ACC112 (cell line): Measurements from ENCODE around the gene DIAPH2.

Experiments
- H2AFZ ChIP-seq: fragments of 200-600 bp; sonication (generic); one replicate; pipeline ENCODE4 v1.6.0; 2017; ENCODE audit warnings: antibody characterized with exemption, low read length; ENCODE audit not compliant: unreplicated experiment
- H3K27ac ChIP-seq: fragments of 200-600 bp; sonication (generic); 2 replicates; pipeline ENCODE4 v1.5.1; 2014; ENCODE audit warnings: low read depth, mild to moderate bottlenecking, antibody characterized with exemption, low read length, moderate library complexity
- H3K27me3 ChIP-seq: fragments of 200-600 bp; sonication (generic); 2 replicates; pipeline ENCODE4 v1.6.1; 2014; ENCODE audit warnings: mild to moderate bottlenecking, antibody characterized with exemption, low read length, moderate library complexity, mixed read lengths; ENCODE audit not compliant: insufficient read depth
- H3K36me3 ChIP-seq: fragments of 200-600 bp; sonication (generic); 2 replicates; pipeline ENCODE4 v1.6.1; 2016; ENCODE audit warnings: mild to moderate bottlenecking, antibody characterized with exemption, low read length, moderate library complexity, mixed read lengths; ENCODE audit not compliant: insufficient read depth
- H3K4me1 ChIP-seq: fragments of 200-600 bp; sonication (generic); one replicate; pipeline ENCODE4 v1.6.1; 2016; ENCODE audit warnings: low read length, mixed read lengths; ENCODE audit not compliant: insufficient read depth, unreplicated experiment, control insufficient read depth
- H3K4me3 ChIP-seq: fragments of 200-600 bp; sonication (generic); 2 replicates; pipeline ENCODE4 v1.5.1; 2014; ENCODE audit warnings: mild to moderate bottlenecking, low read depth, low read length
- H3K79me2 ChIP-seq: fragments of 200-600 bp; sonication (generic); one replicate; pipeline ENCODE4 v1.6.0; 2016; ENCODE audit warnings: low read length; ENCODE audit not compliant: control insufficient read depth, unreplicated experiment, insufficient read depth

DIAPH2 gene

DNA sequence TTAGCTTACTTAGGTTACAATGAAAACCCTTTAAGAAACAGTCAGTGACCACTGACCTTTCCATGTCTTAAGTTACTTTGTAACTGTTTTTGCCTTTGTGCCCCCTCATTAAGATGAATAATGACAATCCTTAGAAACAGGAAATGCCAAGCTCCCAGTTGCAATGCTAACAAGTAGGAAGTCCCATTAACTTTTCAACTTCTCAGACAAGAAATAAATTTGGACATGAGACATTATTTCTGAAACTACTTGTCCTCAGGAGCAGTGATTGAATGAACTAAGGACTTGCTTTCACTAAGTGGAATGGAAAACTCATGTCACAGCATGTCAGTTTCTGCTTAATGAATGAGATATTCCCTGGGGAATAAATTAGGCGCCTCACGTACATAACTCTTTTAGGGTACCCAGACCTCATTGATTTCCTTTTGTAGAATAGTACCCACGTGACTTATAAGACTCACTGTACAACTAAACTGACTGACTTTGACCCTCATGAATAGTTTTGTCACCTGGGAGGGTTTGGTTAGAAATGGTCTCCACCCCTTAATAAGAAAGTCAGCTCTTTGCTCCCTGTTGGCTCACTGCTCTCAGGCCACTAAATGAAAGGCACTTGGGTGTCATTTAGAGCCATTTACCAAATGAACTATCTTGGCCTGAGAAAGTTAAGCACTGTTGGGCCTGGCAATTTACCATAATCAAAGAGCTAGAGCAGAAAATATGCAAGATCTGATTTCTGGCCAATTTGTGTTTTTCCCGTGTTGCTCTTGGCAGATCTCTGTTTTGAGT, 582.9 kb downstream of the DIAPH2 start:
- H3K27ac ChIP-seq: no peak overlapping the region
- H3K36me3 ChIP-seq: no peaks in the 10 kb centered on the region
- no peak overlapping the region for H2AFZ ChIP-seq
- no peaks in the 10 kb centered on the region for H3K27me3 ChIP-seq
- no peaks in the 10 kb centered on the region for H3K79me2 ChIP-seq
- no peak overlapping the region for H3K4me3 ChIP-seq
- peaks cover 11% of the 10 kb centered on the region for H3K4me1 ChIP-seq

DNA sequence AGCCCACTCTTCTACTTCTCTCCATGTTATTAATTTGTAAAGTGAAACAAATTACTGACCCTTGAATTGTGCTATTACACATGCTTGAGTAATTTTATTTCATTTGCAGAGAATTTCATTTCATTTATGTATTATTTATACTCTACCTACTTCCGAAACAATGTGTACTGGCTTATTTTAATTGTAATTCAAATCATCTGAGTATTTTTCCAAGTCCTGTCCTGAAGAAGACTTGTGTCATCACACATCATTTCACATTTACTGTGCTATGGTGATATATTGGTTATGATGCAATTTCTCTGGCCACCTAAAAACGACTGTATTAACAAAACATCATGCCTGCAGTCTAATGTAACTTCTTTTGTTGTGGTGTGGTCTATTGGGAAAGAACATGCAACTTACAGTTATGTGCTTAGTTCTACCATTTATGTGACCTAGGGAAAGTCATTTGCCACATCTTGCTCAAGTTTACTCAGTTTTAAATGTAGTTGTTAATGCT, 583.6 kb downstream of the DIAPH2 start:
- no peaks in the 10 kb centered on the region for H3K36me3 ChIP-seq
- H3K27me3 ChIP-seq: no peaks in the 10 kb centered on the region
- H2AFZ ChIP-seq: no peak overlapping the region
- H3K4me1 ChIP-seq: peaks cover 11% of the 10 kb centered on the region
- no peak overlapping the region for H3K4me3 ChIP-seq
- no peak overlapping the region for H3K27ac ChIP-seq
- no peaks in the 10 kb centered on the region for H3K79me2 ChIP-seq

DNA sequence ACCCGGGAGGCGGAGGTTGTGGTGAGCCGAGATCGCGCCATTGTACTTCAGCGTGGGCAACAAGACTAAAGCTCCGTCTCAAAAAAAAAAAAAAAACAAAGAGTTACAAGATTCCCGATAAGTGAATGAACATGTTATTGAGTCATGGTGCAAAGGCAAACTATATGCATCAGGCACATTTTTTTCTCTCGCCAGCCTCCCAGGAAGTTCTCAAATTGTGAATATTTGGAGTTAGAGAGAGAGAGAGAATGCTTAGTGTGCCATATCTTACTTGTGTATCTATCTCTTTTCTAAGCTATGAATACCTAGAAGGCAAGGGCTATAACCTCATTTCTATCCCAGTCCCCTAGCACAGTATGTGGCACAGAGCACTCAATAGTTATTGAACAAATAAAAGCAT, 599.9 kb downstream of the DIAPH2 start:
- Histone ChIP-seq H3K4me3 (no peak overlapping the region), H2AFZ (no peak overlapping the region), H3K4me1 (no peaks in the 10 kb centered on the region), H3K36me3 (no peaks in the 10 kb centered on the region), H3K27me3 (no peaks in the 10 kb centered on the region), H3K79me2 (no peaks in the 10 kb centered on the region), H3K27ac (no peak overlapping the region)

DNA sequence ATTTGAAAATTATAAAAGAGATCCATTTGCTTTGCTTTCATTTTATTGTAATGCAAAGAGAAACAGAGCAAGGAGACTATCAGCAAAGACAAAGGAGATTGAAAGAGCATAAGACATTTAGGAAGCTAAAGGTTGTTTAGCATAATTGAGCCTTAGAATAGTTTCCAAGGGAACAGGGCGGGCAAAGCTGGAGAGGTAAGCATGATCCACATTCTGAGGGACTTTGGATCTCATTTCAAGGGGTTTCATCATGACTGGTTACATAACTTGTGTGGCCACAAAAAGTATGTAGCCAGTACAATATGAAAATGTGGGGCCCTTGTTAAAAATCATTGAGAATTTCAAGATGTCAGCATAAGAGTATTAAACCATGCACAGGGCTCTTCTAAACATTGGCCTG, 605.6 kb downstream of the DIAPH2 start:
- H2AFZ ChIP-seq: no peak overlapping the region
- no peak overlapping the region for H3K4me3 ChIP-seq
- no peak overlapping the region for H3K27ac ChIP-seq
- H3K4me1 ChIP-seq: no peaks in the 10 kb centered on the region
- H3K79me2 ChIP-seq: no peaks in the 10 kb centered on the region
- H3K27me3 ChIP-seq: no peaks in the 10 kb centered on the region
- no peaks in the 10 kb centered on the region for H3K36me3 ChIP-seq

DNA sequence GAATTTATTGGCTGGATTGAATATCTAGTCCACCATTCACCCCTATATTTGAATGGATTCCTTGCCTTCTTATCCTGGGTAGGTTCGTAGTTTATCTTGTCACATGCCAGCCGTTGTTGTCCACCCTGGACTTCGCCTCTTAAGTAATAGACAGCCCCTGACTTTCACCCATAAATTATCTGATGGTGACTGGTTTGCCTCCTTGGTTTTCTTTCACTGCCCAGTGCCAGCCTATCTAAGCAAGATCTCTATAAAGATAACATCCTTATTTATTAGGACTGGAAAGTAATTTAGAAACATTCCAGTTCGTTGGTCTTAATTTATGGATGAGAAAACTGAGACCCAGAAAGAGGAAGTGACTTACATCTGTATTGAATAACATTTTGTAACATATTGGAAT, 609.4 kb downstream of the DIAPH2 start:
- Histone ChIP-seq H3K4me1 (no peaks in the 10 kb centered on the region), H3K79me2 (no peaks in the 10 kb centered on the region), H3K36me3 (no peaks in the 10 kb centered on the region), H3K4me3 (no peak overlapping the region), H3K27me3 (no peaks in the 10 kb centered on the region), H2AFZ (no peak overlapping the region), H3K27ac (no peak overlapping the region)

DNA sequence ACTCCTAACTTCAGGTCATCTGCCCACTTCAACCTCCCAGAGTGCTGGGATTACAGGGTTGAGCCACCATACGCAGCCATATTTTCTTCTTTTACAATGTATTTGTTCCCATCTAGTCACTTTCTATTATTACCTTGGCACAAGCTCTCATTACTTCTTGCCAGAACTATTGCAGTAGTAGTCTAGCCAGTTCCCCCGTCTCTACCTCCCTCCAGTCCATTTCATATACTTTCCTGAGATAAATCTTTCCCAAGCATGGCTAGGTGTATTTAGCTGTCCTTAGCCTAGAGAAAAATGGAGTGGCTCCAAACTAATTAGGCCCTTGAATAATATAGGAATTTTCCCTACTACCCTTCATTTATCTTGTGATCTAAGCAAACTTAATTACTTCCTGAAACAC, 611.3 kb downstream of the DIAPH2 start:
- Histone ChIP-seq H3K27ac (no peak overlapping the region), H3K27me3 (no peaks in the 10 kb centered on the region), H3K4me1 (no peaks in the 10 kb centered on the region), H3K79me2 (no peaks in the 10 kb centered on the region), H2AFZ (no peak overlapping the region), H3K4me3 (no peak overlapping the region), H3K36me3 (no peaks in the 10 kb centered on the region)

DNA sequence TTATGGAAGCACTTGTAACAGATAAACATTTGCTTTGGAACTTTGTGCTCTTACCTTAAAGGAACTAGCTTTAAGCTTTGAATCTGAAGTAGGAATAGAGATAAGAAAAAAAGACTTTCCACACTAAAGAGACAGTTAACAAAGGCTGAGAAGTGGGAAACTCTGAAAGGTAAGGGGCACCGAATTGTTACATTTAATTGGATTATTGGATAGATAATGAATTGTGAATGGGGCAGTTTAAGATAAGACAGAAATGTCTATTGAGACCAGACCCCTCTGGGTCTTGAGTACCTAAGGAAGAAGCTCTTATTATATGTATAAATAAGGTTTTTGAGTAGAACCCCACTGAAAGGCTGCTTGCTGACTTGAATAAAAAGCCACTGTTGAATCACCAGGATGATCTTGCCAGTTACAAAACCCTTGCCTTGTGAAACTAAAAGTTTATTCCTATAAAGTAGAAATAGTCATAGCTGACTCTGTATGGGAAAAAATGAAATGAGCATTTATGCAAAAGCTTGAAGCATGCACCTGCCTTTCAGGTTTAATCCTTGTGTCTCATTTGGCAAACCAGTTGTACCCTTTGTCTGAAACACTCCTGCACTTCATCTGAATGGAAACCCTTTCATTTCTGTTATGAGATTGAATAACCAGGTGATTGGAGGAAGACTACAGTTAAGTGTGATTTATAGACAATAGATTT, 622.3 kb downstream of the DIAPH2 start:
- H3K27me3 ChIP-seq: no peaks in the 10 kb centered on the region
- no peaks in the 10 kb centered on the region for H3K79me2 ChIP-seq
- no peak overlapping the region for H3K27ac ChIP-seq
- no peaks in the 10 kb centered on the region for H3K36me3 ChIP-seq
- no peak overlapping the region for H3K4me3 ChIP-seq
- no peaks in the 10 kb centered on the region for H3K4me1 ChIP-seq
- H2AFZ ChIP-seq: no peak overlapping the region

DNA sequence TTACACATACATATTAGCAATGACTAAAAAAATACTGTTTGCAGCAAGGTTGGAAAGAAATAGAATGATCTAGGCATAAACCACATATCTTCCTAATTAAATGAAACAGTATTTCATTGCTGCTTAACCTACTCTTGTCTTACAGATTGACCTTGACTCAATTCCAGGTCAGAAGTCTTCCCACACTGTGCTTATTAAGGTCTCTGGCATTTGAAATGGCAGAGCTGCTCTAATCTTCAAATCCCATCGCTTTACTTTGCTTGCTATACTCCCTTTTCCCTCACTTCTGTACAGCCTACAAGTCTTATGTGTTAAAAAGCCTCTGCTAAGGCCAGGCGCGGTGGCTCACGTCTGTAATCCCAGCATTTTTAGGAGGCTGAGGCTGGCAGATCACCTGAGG, 623.5 kb downstream of the DIAPH2 start:
- H3K27ac ChIP-seq: no peak overlapping the region
- no peaks in the 10 kb centered on the region for H3K4me1 ChIP-seq
- no peaks in the 10 kb centered on the region for H3K79me2 ChIP-seq
- no peaks in the 10 kb centered on the region for H3K36me3 ChIP-seq
- H3K4me3 ChIP-seq: no peak overlapping the region
- H3K27me3 ChIP-seq: no peaks in the 10 kb centered on the region
- H2AFZ ChIP-seq: no peak overlapping the region

DNA sequence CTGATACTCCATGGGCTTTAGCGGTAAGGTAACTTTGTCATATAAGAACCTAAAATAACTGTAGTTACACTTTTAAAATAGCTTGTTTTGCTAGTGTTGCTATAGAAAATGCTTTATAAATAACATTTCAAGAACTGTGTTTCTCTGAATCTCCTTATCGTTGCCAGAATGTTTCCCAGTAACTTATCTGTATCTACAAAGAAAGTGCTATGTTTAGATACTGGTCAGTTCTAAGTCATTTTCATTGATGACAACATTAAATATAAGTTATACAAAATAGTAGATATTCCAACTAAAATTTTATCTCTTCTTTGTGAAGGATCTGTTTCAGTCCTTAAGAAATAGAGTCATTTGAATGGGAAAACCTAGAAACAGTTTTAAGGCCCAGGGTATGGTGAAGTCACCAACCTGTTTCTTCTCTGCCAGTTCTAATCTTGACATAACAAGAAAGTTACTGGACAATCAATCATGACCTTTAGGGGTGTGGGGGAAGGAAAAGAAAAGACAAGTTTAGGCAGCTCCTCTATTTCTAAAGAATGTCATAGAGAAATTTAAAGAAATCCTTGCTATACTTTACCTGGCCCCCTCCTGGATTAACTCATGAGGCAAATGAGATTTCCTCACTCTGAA, 625.0 kb downstream of the DIAPH2 start:
- no peak overlapping the region for H2AFZ ChIP-seq
- no peaks in the 10 kb centered on the region for H3K36me3 ChIP-seq
- H3K27ac ChIP-seq: no peak overlapping the region
- no peak overlapping the region for H3K4me3 ChIP-seq
- no peaks in the 10 kb centered on the region for H3K79me2 ChIP-seq
- H3K4me1 ChIP-seq: no peaks in the 10 kb centered on the region
- no peaks in the 10 kb centered on the region for H3K27me3 ChIP-seq

DNA sequence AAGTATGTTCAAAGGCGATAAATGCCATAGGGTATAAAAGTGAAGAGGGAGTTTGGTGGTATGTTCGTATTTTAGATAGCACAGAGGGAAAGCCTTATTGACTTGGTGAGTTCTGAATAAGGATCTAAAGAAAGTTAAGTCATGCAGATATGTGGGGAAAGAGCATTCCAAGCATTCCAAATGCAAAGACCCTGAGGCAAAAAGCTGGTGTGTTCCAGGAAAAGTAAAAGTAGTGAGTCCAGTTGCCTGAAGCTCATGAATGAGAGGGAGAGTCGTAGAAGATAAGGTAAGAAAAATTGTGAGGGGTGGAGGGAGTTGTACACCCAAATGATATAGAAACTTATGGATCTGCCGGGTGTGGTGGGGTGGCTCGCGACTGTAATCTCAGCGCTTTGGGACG, 625.7 kb downstream of the DIAPH2 start:
- no peaks in the 10 kb centered on the region for H3K4me1 ChIP-seq
- H3K27ac ChIP-seq: no peak overlapping the region
- H3K79me2 ChIP-seq: no peaks in the 10 kb centered on the region
- H3K27me3 ChIP-seq: no peaks in the 10 kb centered on the region
- H3K36me3 ChIP-seq: no peaks in the 10 kb centered on the region
- no peak overlapping the region for H2AFZ ChIP-seq
- H3K4me3 ChIP-seq: no peak overlapping the region
